Measurements from ENCODE around the gene ST6GALNAC2.
"Not testable (repeated sequence)": the region's sequence is repeated elsewhere in the genome, so short reads cannot be mapped to it uniquely, and the experiment has no call there.

Gene ST6GALNAC2

DNA sequence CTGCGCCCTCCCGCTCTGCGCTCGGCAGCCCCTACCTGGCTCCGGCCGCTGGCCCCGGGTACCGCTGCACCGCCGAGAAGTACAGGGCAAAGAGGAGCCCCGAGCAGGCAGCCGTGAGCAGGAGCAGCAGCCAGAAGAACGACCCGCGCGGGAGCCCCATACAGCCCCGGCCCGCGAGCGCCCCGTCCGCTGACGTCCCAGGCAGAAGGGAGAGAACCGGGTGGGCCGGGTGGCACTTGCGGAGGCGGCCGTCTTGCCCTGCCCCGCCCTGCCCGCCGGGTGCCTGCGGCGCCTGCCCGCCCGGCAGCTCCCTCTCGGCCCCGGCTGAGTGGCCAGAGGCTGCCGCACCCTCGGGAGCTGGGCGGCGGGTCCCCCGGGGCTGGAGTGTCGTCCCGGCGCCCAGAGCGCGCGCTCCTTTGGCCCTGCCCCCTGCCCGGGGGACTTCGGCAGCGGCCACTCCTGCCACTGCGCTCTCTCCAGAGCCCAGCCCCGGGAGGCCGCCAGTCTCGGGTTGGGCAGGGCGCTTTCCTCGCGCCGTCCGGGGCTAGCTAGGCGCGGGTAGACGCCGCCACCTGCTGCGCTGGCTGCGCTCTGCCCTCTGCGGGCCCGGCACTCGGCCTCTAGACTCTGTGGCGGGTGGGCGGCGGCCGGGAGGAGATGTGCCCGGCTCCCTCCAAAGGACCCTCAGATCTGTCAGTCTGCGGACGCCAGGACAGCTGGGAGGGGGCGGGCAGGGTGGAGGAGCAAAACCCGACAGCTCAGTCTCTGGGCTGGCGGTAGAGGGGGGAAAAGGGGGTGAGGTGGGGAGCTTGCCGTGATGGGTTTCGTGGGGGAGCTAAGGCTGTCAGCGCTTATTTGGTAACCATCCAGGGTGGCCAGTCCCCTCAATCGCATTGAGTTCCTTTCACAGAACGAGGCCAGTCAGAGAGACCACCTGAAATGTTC lies at the start of gene ST6GALNAC2:
TSS of gene ST6GALNAC2 (minus strand) at position 212 of the 945 bp plus-strand sequence. CDS start at position 160, 52 bp downstream.
- DNase-seq = peak; percentile 48 to 56

DNA sequence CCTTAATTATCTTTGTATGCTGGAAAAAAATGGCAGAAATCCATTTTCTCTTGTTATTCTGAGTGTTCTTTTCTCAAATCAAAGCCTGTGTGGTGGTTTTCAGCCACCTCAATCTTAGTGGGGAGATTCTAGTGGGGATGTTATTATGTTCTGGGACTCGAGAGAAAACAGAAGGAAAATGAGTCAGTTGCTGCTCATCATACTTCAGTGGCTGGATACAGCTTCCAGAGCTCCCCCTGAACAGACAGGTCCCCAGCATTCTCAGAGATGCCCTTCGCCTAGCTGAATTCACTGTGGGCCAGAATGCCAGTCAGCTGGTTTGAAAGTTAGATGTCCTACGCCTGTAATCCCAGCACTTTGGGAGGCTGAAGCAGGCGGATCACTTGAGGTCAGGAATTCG lies 49.4 kb upstream of the ST6GALNAC2 start:
- no peak for DNase-seq

DNA sequence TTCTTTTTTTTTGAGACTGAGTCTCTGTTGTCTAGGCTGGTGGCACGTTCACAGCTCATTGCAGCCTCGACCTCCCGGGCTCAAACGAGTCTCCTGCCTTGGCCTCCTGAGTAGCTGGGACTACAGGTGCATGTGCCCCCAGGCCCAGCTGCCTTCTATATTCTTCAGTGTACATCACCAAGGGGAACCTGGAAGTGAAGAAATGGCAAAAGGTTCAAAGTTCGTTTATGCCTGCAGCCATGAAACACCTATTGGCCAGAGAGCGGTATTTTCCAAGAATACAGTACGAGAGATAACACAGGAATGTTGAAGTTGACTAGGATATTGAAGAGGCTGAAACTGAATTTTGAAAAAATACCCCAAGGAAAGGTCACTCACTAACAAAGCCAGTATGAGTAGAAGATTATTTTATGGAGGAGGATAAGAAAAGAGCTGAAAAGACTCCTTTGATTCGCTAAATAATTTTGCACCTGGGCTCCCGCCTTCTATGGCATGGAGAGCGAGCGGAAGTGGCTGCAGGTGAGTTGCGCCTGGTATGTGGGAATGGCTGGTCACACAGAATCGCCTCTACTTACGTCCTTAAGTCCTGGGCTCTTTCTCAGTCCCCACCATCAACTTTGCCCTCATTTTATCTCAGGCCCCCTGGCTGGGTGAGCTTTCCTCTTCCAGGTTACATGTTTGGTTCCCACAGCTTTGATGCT lies 48.1 kb upstream of the ST6GALNAC2 start:
- no peak for DNase-seq

DNA sequence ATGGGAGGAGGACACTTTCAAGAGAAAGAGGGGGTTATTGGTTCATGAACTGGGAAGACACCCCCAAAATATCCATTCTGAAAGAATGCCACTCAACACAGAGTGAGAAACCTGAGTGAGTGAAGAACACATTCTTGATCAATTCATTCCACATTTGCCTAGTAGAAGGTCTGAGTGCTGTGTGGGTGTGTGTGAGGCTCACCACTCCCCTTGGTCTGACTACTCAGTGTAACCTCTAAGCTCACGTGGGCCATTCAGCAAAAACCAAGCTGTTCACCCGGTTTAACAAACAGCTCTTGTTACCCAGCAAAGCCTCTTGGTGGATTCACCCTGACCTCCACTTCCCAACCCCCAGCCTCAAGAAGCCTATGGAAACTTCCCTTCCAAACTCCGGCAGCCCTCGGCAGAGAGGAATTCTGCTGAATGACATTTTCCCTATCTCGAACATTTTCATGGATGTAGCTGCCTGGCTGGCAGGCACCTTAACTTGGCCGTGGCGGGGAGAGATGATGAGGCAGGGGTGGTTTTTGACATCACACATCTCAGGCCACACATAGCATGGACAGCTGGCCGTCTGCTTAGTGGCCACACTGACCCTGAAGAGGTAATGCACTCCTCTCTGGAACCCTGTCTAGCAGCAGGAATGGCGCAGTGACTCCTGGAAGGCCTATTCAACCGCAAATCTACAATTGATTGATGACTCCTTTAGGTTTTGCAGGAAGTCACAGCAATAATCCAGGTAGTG lies 46.3 kb upstream of the ST6GALNAC2 start:
- no peak for DNase-seq

DNA sequence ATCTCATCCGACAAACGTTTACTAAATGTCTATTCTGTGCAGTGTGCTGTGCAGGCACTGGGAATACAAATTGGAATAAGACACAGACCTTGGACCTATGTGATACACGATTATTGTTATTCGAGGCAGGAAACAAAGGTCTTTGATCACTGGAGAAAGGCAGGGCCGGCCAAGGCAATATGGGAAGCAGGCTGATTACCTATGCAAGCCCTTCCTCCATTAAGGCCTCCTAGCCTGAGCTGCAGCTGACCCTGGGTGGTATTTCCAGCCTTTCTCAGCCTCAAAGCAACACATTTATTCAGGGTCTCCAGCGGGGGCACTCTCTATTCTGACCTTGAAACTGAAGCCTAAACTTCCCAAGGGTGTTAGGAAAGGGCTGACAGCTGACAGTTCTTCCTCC lies 44.5 kb upstream of the ST6GALNAC2 start:
- no peak for DNase-seq

DNA sequence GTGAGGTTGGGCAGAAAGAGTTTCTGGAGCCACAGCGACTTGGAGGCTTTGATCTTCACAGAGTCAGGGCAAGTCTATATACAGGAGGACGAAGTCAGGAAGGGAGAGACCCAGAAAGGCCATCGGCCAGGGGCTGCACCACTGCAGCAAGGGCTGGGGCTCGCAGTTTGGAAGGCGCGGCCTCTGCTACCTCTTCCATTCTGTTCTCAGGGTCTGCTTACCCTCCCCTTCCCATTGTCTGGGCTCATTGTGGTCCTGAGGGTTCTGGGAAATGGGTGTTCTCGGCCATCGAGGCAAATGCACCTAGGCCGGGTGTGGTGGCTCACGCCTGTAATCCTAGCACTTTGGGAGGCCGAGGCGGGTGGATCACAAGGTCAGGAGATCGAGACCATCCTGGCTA lies 41.9 kb upstream of the ST6GALNAC2 start:
- no peak for DNase-seq

DNA sequence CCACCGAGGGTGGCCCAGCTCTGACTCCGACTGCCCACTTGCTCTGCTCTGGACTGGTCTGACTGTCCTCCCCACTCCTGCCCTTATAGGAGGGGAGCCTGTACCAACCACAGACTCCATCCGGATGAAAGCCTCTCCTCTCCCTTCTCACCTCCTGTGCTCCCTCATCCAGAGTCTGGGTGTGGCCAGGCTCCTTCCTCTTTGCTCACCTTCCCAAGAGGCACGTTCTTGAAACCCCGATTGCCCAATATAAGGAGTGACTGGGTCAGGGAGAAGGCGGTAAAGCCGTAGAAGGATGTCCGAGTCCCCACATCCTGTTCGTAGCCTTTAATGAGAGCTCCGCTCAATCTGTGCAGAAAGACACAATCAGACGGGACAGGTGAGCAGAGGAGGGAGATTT lies 40.8 kb upstream of the ST6GALNAC2 start:
- DNase-seq = no peak

DNA sequence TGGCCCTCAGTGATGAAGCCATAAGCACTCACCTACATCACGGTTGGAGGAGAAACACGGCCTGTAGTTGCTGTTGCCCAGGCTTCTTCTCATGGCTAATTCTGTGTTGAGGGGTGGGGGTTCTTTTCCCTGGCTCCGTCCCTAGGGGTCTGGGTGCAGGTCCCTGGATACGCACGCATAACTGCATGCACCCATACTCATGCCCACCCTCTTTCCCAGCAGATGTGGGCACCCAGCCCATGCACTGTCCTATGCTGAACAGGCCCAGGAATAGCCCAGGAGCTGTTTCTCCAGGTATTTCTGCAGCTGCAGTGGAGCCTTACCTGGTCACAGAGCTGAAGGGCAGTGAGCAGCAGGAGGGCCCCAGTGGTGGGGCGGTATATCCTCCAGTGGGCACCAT lies 39.8 kb upstream of the ST6GALNAC2 start:
- DNase-seq = no peak

DNA sequence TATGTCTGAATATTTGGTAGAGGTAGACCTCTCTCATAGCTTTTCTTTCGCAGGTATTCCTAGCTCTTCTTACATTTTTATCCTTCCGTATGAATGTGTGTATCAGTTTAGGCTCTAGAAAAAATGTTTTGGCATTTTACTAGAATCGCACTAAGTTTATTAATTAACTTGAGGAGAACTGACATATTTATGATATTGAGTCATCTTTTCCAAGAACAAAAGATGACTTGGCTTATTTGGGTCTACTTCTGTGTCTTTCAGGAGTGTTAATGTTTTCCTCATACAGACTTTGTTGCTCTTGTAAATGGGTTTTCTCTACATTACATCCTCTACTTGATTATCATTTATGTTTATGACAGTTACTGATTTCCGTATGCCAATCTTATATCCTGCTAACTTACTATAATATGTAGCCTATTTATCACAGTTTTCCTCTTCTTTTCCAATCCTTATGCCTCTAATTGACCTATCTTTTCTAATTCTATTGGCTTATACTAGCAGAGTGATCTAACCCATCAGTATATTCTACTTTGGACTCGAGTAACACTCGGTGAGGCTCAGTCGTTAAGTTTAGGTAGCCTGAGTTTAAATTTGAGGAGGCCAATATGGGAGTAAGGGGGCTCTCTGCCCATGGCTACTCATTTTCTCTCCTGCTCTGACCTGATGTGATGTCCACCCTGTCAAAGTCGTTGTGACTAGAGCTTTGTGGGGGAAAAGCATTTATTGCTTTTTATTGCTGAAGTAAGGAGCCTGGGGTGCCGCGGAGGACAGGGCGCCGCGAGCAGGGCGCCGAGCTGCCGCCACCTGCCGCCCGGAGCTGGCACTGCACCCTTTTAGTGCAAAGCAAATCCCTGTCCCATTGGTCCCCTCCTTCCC lies 37.8 kb upstream of the ST6GALNAC2 start:
- peak; percentile 78 to 79 for DNase-seq

DNA sequence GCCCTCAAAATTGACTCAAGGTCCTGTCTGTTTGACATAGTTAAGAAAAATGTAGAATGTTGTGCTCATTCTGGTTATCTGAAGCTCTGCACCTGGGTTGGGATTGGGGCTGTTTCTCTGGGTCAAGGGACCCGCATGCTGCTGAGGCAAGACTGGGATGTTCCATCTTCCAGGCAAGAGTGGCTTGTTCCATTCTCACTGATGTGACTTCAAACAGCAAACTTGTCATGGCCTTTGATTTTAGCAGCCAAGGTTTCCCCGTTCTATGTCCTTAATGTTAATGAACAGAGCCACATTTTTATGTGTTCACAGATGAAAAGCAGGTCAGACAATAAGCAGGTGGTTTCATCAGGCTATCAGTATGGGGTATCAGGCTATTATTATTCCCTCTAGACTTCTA lies 32.2 kb upstream of the ST6GALNAC2 start:
- no peak for DNase-seq

DNA sequence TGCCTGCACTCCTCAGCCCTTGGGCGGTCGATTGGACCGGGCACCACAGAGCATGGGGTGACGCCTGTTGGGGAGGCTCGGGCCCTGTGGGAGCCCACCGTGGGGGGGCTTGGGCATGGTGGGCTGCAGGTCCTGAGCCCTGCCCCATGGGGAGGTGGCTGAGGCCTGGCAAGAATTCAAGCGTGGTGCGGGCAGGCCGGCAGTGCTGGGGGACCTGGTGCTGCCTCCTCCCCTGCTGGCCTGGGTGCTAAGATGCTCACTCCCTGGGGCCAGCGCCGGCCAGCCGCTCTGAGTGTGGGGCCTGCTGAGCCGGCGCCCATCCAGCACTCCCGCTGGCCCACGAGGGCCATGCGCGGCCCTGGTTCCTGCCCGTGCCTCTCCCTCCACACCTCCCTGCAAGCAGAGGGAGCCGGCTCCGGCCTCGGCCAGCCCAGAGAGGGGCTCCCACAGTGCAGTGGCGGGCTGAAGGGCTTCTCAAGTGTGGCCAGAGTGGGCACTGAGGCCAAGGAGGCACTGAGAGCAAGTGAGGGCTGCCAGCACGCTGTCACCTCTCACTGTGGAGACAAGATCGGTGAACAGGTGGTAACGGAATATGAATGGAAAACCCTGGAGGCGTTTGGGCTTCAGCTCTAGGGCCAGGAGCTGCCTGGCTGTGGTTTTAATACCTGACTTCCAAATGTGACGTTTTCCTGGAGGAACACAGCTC lies 29.4 kb upstream of the ST6GALNAC2 start:
- DNase-seq = no peak

DNA sequence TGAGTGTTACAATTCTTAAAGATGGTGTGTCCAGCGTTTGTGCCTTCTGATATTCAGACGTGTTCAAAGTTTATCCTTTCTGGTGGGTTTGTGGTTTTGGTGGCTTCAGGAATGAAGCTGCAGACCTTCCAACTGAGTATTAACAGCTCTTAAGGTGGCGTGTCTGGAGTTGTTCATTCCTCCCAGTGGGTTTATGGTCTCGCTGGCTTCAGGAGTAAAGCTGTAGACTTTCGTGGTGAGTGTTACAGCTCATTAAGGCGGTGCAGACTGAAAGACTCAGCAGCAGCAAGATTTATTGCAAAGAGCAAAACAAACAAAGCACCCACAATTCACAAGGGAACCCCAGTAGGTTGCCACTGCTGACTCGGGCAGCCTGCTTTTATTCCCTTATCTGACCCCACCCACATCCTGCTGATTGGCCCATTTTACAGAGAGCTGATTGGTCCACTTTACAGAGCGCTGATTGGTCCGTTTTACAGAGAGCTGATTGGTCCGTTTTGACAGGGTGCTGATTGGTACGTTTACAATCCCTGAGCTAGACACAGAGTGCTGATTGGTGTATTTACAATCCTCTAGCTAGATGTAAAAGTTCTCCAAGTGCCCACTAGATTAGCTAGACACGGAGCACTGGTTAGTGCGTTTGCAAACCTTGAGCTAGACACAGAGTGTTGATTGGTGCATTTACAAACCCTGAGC lies 28.6 kb upstream of the ST6GALNAC2 start:
- DNase-seq = peak in 1 of 2 donors; percentile 29

DNA sequence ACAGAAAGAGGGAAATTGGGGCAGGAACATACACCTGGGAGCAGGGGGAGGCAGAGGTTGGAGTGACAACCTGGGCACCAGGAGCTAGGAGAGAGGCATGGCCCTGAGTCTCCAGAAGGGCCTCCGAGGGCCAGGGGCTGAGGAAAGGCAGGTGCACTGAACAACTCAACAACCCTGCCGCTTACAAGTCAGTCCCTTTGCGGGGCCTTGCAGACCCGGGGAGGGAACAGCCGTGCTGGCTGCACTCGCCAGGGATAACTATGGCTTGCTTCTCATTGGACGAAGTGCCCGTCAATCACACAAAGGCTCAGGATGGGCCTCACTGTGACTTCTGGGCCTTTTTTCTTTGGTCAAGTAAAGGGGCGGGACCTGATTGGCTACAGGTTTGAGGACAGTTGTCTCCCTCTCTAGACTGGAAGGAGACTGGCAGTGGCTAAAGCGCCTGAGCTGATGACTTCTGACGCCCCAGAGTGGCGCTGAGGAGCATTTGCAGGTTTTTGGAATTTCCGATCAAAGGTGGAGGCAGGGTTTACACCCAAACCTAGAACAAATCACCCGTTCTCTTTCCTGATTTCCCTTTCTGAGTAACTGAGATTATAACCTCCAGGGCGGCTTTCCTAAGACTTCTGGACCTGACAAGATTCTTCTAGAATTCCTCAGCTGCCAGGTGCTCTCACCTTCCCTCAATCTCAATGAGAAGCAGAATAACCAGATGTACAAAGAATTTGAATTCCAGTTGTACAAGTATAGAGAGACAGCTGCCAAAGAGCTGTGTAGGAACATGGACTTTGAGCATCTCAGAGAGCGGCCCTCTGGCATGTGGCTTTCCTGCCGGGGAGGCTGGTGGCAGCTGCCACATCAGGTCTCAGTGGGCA lies 27.6 kb upstream of the ST6GALNAC2 start:
- no peak for DNase-seq

DNA sequence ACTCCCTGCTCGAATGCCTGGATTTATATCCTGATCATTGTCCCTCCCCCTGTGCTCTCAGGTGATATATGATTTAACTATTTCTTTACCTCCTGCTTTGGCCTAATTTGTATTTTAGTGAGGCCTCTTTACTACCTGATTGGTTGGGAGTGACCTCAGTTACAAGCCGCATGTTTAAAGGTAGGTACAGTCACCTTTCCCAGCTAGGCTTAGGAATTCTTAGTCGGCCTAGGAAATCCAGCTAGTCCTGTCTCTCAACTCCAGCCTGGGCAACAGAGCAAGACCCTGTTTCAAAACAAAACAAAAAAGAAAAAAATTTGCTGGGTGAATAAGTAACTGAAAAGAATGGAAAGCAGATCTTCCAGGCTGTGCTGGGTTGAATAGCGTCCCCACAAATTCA lies 26.8 kb upstream of the ST6GALNAC2 start:
- DNase-seq = no peak

DNA sequence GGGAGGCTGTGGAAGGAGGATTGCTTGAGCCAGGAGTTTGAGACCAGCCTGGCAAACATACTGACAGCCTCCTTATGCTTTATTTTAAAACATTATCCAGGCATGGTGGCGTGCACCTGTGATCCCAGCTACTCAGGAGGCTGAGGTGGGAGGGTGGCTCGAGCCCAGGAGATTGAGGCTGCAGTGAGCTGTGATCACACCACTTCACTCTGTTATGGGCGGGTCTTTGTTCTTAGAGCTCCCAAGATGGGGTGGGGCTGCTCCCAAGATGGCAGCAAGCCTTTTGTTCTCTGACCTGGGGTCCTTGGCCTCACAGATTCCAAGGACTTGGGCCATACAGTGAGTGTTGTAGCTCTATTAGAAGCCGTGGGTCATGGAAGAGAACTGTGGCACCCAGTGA lies 26.1 kb upstream of the ST6GALNAC2 start:
- DNase-seq = no peak

DNA sequence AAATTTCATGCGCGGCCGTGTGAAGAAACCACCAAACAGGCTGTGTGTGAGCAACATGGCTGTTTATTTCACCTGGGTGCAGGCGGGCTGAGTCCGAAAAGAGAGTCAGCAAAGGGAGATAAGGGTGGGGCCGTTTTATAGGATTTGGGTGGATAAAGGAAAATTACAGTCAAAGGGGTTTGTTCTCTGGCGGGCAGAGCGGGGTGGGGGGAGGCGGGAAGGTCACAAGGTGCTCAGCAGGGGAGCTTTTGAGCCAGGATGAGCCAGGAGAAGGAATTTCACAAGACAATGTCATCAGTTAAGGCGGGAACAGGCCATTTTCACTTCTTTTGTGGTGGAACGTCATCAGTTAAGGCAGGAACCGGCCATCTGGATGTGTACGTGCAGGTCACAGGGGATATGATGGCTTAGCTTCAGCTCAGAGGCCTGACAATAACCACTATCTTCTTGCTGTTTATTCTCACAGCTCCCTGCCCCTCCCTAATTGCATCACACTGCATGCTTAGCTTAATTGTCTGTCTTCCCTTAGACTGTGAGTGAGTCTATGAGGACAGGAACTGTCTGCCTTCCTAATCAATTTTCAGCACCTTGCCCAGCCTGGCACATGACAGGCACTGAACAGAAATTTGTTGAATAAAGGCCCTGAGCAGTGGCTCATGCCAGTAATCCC lies 25.6 kb upstream of the ST6GALNAC2 start:
- DNase-seq = not testable (repeated sequence)

DNA sequence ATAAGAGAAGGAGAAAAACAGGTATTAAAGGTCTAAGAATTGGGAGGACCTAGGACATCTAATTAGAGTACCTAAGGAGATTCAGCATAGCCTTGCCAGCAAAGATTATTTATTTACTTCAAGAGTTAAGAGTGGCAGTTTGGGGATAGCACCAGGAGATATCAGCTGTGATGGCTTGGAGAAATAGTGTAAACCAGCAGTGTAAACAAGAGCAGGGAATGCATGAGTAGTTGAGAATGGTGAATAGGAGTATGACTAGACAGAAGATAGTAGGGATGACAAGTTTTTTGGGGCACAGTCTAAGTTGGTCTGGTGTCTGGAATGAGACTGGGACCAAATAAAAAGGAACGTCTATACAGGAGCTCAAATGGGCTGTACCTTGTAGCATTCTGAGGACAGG lies 21.0 kb upstream of the ST6GALNAC2 start:
- DNase-seq = not testable (repeated sequence)

DNA sequence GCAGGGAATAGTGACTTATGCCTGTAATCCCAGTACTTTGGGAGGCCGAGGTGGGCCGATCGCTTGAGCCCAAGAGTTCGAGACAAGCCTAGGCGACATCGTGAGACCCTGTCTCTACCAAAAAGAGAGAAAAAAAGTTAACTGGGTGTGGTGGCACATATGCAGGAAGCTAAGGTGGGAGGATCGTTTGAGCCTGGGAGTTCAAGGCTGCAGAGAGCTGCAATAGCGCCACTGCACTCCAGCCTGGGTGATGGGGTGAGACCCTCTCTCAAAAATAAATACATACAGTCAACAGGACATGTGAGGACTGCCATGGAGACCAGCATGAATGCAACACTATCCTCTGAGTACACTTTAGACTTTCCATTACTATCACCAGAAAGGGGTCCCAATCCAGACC lies 15.4 kb upstream of the ST6GALNAC2 start:
- DNase-seq = no peak

All from CD4-positive, alpha-beta T cell treated with Interleukin-1 beta for 1 hour (primary cell).